ENCODE results near the gene GRK6.

- TF ChIP-seq CTCF (IDR thresholded peaks at IDR 0.05), result no peak
- no peak for TF ChIP-seq EP300 (IDR thresholded peaks at IDR 0.05)
- no peak for TF ChIP-seq POLR2A (IDR thresholded peaks at IDR 0.05)
Measured at GRCh38 chr5:177427211-177427822, 841 bp downstream of the GRK6 start.
